ENCODE data around the gene COL15A1. TPM values are rescaled to one million over a fixed set of nuclear protein-coding genes. Genes with fewer than 3 reads are reported as not detected.
"Not testable (repeated sequence)": the region's sequence is repeated elsewhere in the genome, so short reads cannot be mapped to it uniquely, and the experiment has no call there.

COL15A1 gene
- polyA plus RNA-seq, 1 donor = 19.7 TPM

GRCh38 chr9:99008203-99008602 lies 64.5 kb downstream of the COL15A1 start:
- Histone ChIP-seq H3K4me1 (ENCODE audit: control insufficient read depth, insufficient read depth, low read length) (no peaks in the 10 kb centered on the region), H3K27me3 (ENCODE audit: control insufficient read depth, insufficient read depth, low read length) (no peaks in the 10 kb centered on the region), H3K36me3 (ENCODE audit: control insufficient read depth, insufficient read depth, low read length) (no peaks in the 10 kb centered on the region), H3K9me3 (ENCODE audit: control insufficient read depth, low read depth, low read length) (peaks cover 5% of the 10 kb centered on the region), H3K27ac (ENCODE audit: low read length) (no peak overlapping the region), H3K4me3 (ENCODE audit: low read length) (no peak overlapping the region)
- no peak for DNase-seq

- not testable (repeated sequence) for H3K36me3 ChIP-seq (ENCODE audit: control insufficient read depth, insufficient read depth, low read length); H3K27me3 ChIP-seq (ENCODE audit: control insufficient read depth, insufficient read depth, low read length); H3K27ac ChIP-seq (ENCODE audit: low read length); H3K4me1 ChIP-seq (ENCODE audit: control insufficient read depth, insufficient read depth, low read length); H3K4me3 ChIP-seq (ENCODE audit: low read length); H3K9me3 ChIP-seq (ENCODE audit: control insufficient read depth, low read depth, low read length); DNase-seq
- WGBS (ENCODE audit: insufficient coverage, low lambda C conversion rate) = 93% methylated on average over 3 of the region's 8 CpGs
Measured at GRCh38 chr9:99010393-99010792, 66.7 kb downstream of the COL15A1 start.

GRCh38 chr9:99011161-99011709 lies 67.5 kb downstream of the COL15A1 start:
- no peaks in the 10 kb centered on the region for H3K4me1 ChIP-seq (ENCODE audit: control insufficient read depth, insufficient read depth, low read length)
- no peaks in the 10 kb centered on the region for H3K27me3 ChIP-seq (ENCODE audit: control insufficient read depth, insufficient read depth, low read length)
- DNase-seq = no peak
- no peak overlapping the region for H3K4me3 ChIP-seq (ENCODE audit: low read length)
- no peak overlapping the region for H3K27ac ChIP-seq (ENCODE audit: low read length)
- H3K9me3 ChIP-seq (ENCODE audit: control insufficient read depth, low read depth, low read length) = peaks cover 5% of the 10 kb centered on the region
- H3K36me3 ChIP-seq (ENCODE audit: control insufficient read depth, insufficient read depth, low read length) = no peaks in the 10 kb centered on the region

- no peak overlapping the region for H3K27ac ChIP-seq (ENCODE audit: low read length)
- peaks cover 5% of the 10 kb centered on the region for H3K9me3 ChIP-seq (ENCODE audit: control insufficient read depth, low read depth, low read length)
- no peaks in the 10 kb centered on the region for H3K36me3 ChIP-seq (ENCODE audit: control insufficient read depth, insufficient read depth, low read length)
- 91% methylated on average over 4 of the region's 5 CpGs for WGBS (ENCODE audit: insufficient coverage, low lambda C conversion rate)
- no peak overlapping the region for H3K4me3 ChIP-seq (ENCODE audit: low read length)
- DNase-seq = no peak
- no peaks in the 10 kb centered on the region for H3K27me3 ChIP-seq (ENCODE audit: control insufficient read depth, insufficient read depth, low read length)
- no peaks in the 10 kb centered on the region for H3K4me1 ChIP-seq (ENCODE audit: control insufficient read depth, insufficient read depth, low read length)
Measured at GRCh38 chr9:99012957-99013512, 69.3 kb downstream of the COL15A1 start.

GRCh38 chr9:99013550-99013949 lies 69.8 kb downstream of the COL15A1 start:
- Histone ChIP-seq H3K9me3 (ENCODE audit: control insufficient read depth, low read depth, low read length) (peaks cover 5% of the 10 kb centered on the region), H3K27me3 (ENCODE audit: control insufficient read depth, insufficient read depth, low read length) (no peaks in the 10 kb centered on the region), H3K36me3 (ENCODE audit: control insufficient read depth, insufficient read depth, low read length) (no peaks in the 10 kb centered on the region), H3K27ac (ENCODE audit: low read length) (no peak overlapping the region), H3K4me3 (ENCODE audit: low read length) (no peak overlapping the region), H3K4me1 (ENCODE audit: control insufficient read depth, insufficient read depth, low read length) (no peaks in the 10 kb centered on the region)
- 33% methylated on average over 1 of the region's 4 CpGs for WGBS (ENCODE audit: insufficient coverage, low lambda C conversion rate)
- DNase-seq = no peak

- no peak overlapping the region for H3K4me3 ChIP-seq (ENCODE audit: low read length)
- H3K27ac ChIP-seq (ENCODE audit: low read length) = no peak overlapping the region
- no peak for DNase-seq
- 83% methylated on average over 1 of the region's 3 CpGs for WGBS (ENCODE audit: insufficient coverage, low lambda C conversion rate)
- no peaks in the 10 kb centered on the region for H3K36me3 ChIP-seq (ENCODE audit: control insufficient read depth, insufficient read depth, low read length)
- H3K4me1 ChIP-seq (ENCODE audit: control insufficient read depth, insufficient read depth, low read length) = no peaks in the 10 kb centered on the region
- H3K9me3 ChIP-seq (ENCODE audit: control insufficient read depth, low read depth, low read length) = peaks cover 3% of the 10 kb centered on the region
- no peaks in the 10 kb centered on the region for H3K27me3 ChIP-seq (ENCODE audit: control insufficient read depth, insufficient read depth, low read length)
Measured at GRCh38 chr9:99015448-99015847, 71.7 kb downstream of the COL15A1 start.

- no peak for DNase-seq
- whole genome bisulfite sequencing (ENCODE audit: insufficient coverage, low lambda C conversion rate) = no CpG with 5 or more reads among the region's 4 CpGs
- H3K36me3 ChIP-seq (ENCODE audit: control insufficient read depth, insufficient read depth, low read length) = no peaks in the 10 kb centered on the region
Measured at GRCh38 chr9:99015890-99016289, 72.2 kb downstream of the COL15A1 start.

GRCh38 chr9:99016681-99017387 lies 73.1 kb downstream of the COL15A1 start:
- Histone ChIP-seq H3K4me3 (ENCODE audit: low read length) (no peak overlapping the region), H3K27ac (ENCODE audit: low read length) (no peak overlapping the region), H3K4me1 (ENCODE audit: control insufficient read depth, insufficient read depth, low read length) (no peaks in the 10 kb centered on the region), H3K36me3 (ENCODE audit: control insufficient read depth, insufficient read depth, low read length) (no peaks in the 10 kb centered on the region), H3K9me3 (ENCODE audit: control insufficient read depth, low read depth, low read length) (no peaks in the 10 kb centered on the region), H3K27me3 (ENCODE audit: control insufficient read depth, insufficient read depth, low read length) (no peaks in the 10 kb centered on the region)
- DNase-seq = no peak
- WGBS (ENCODE audit: insufficient coverage, low lambda C conversion rate) = no CpG with 5 or more reads among the region's 10 CpGs

More at GRCh38 chr9:99015890-99016289, 72.2 kb downstream of the COL15A1 start:
- no peak overlapping the region for H3K27ac ChIP-seq (ENCODE audit: low read length)
- H3K4me1 ChIP-seq (ENCODE audit: control insufficient read depth, insufficient read depth, low read length) = no peaks in the 10 kb centered on the region
- H3K4me3 ChIP-seq (ENCODE audit: low read length) = no peak overlapping the region
- no peaks in the 10 kb centered on the region for H3K9me3 ChIP-seq (ENCODE audit: control insufficient read depth, low read depth, low read length)
- no peaks in the 10 kb centered on the region for H3K27me3 ChIP-seq (ENCODE audit: control insufficient read depth, insufficient read depth, low read length)

- H3K4me3 ChIP-seq (ENCODE audit: low read length) = no peak overlapping the region
- H3K27me3 ChIP-seq (ENCODE audit: control insufficient read depth, insufficient read depth, low read length) = no peaks in the 10 kb centered on the region
- H3K36me3 ChIP-seq (ENCODE audit: control insufficient read depth, insufficient read depth, low read length) = no peaks in the 10 kb centered on the region
- no peaks in the 10 kb centered on the region for H3K9me3 ChIP-seq (ENCODE audit: control insufficient read depth, low read depth, low read length)
- WGBS (ENCODE audit: insufficient coverage, low lambda C conversion rate) = 100% methylated on average over 1 of the region's 1 CpG
- no peak for DNase-seq
- no peaks in the 10 kb centered on the region for H3K4me1 ChIP-seq (ENCODE audit: control insufficient read depth, insufficient read depth, low read length)
- H3K27ac ChIP-seq (ENCODE audit: low read length) = no peak overlapping the region
Measured at GRCh38 chr9:99018653-99019052, 74.9 kb downstream of the COL15A1 start.

- no CpG with 5 or more reads among the region's 4 CpGs for WGBS (ENCODE audit: insufficient coverage, low lambda C conversion rate)
- DNase-seq = peak in 1 of 2 donors; percentile 17
- H3K4me1 ChIP-seq (ENCODE audit: control insufficient read depth, insufficient read depth, low read length) = no peaks in the 10 kb centered on the region
Measured at GRCh38 chr9:99019510-99020331, 76.0 kb downstream of the COL15A1 start.

More at GRCh38 chr9:99019510-99020331, 76.0 kb downstream of the COL15A1 start:
- Histone ChIP-seq H3K27ac (ENCODE audit: low read length) (no peak overlapping the region), H3K9me3 (ENCODE audit: control insufficient read depth, low read depth, low read length) (no peaks in the 10 kb centered on the region), H3K4me3 (ENCODE audit: low read length) (no peak overlapping the region), H3K27me3 (ENCODE audit: control insufficient read depth, insufficient read depth, low read length) (no peaks in the 10 kb centered on the region), H3K36me3 (ENCODE audit: control insufficient read depth, insufficient read depth, low read length) (no peaks in the 10 kb centered on the region)

All from large intestine (tissue), 3 donors.